HG03457 (cell line): Measurements from ENCODE around the gene MAP4K5.

ENCODE experiments used
- ATAC-seq: cut with Tn5 transposase; IDR thresholded peaks from one replicate; pipeline ENCODE4 v1.9.1; 2021; ENCODE audit warnings: moderate number of reproducible peaks; ENCODE audit not compliant: unreplicated experiment

The MAP4K5 gene

GRCh38 chr14:50479041-50479440 is 53.3 kb downstream of the MAP4K5 start:
- ATAC-seq: no peak

- ATAC-seq: no peak
Measured at GRCh38 chr14:50477760-50478159, 54.6 kb downstream of the MAP4K5 start.

GRCh38 chr14:50476134-50476533 is 56.2 kb downstream of the MAP4K5 start:
- no peak for ATAC-seq

- no peak for ATAC-seq
Measured at GRCh38 chr14:50475460-50475859, 56.9 kb downstream of the MAP4K5 start.

GRCh38 chr14:50471838-50472465 is 60.4 kb downstream of the MAP4K5 start:
- no peak for ATAC-seq

GRCh38 chr14:50469982-50470381 is 62.4 kb downstream of the MAP4K5 start:
- no peak for ATAC-seq

GRCh38 chr14:50462111-50462510 is 70.3 kb downstream of the MAP4K5 start:
- no peak for ATAC-seq

GRCh38 chr14:50453869-50454268 is 78.5 kb downstream of the MAP4K5 start:
- no peak for ATAC-seq

- ATAC-seq: no peak
Measured at GRCh38 chr14:50452979-50453705, 79.2 kb downstream of the MAP4K5 start.

GRCh38 chr14:50452296-50452695 is 80.1 kb downstream of the MAP4K5 start:
- no peak for ATAC-seq

- no peak for ATAC-seq
Measured at GRCh38 chr14:50451854-50452253, 80.5 kb downstream of the MAP4K5 start.

GRCh38 chr14:50447461-50447860 is 84.9 kb downstream of the MAP4K5 start:
- ATAC-seq: no peak

GRCh38 chr14:50434528-50434927 is 97.8 kb downstream of the MAP4K5 start:
- no peak for ATAC-seq

- ATAC-seq: no peak
Measured at GRCh38 chr14:50432131-50432530, 100.2 kb downstream of the MAP4K5 start.

GRCh38 chr14:50425816-50426215 is 106.6 kb downstream of the MAP4K5 start:
- no peak for ATAC-seq

GRCh38 chr14:50425105-50425504 is 107.3 kb downstream of the MAP4K5 start:
- no peak for ATAC-seq

GRCh38 chr14:50423529-50423928 is 108.8 kb downstream of the MAP4K5 start:
- ATAC-seq: no peak

GRCh38 chr14:50421499-50421898 is 110.9 kb downstream of the MAP4K5 start:
- no peak for ATAC-seq

GRCh38 chr14:50417853-50418252 is 114.5 kb downstream of the MAP4K5 start:
- no peak for ATAC-seq

- no peak for ATAC-seq
Measured at GRCh38 chr14:50410921-50411320, 121.4 kb downstream of the MAP4K5 start.

GRCh38 chr14:50410071-50410470 is 122.3 kb downstream of the MAP4K5 start:
- ATAC-seq: no peak

- no peak for ATAC-seq
Measured at GRCh38 chr14:50407111-50407812, 125.1 kb downstream of the MAP4K5 start.
